GM12892 (cell line): Measurements from ENCODE around the gene EXOC4.

Source experiments
- POLR2A ChIP-seq: IDR thresholded peaks from 2 replicates; pipeline ENCODE4 v1.6.1; 2011; ENCODE audit warnings: low read depth, low read length, control low read depth
- TAF1 ChIP-seq: IDR thresholded peaks from 2 replicates; pipeline ENCODE4 v1.6.1; 2011; ENCODE audit warnings: low read depth, mild to moderate bottlenecking, control low read depth, low read length, borderline replicate concordance

- no peak for TF ChIP-seq POLR2A
- no peak for TF ChIP-seq TAF1
Observed at GRCh38 chr7:133550145-133550544, 297.3 kb downstream of the EXOC4 start.
